ENCODE data around the gene LHFPL2. TPM values are rescaled to one million over a fixed set of nuclear protein-coding genes. Genes with fewer than 3 reads are reported as not detected.
"Not testable (repeated sequence)": the region's sequence is repeated elsewhere in the genome, so short reads cannot be mapped to it uniquely, and the experiment has no call there.

The LHFPL2 gene
- total RNA-seq, 4 donors from 2014 or later: 2.2 to 11.1 (median 6.2) TPM

GRCh38 chr5:78690253-78690972, 41.8 kb upstream of the LHFPL2 start:
- Histone ChIP-seq H3K4me3 (no peak overlapping the region), H3K27me3 (no peaks in the 10 kb centered on the region), H3K4me1 (peaks cover 0 to 13% (median 7%) of the 10 kb centered on the region in 3 donors), H3K27ac (no peak overlapping the region), H3K9me3 (no peaks in the 10 kb centered on the region), H3K36me3 (no peaks in the 10 kb centered on the region)
- no peak for TF ChIP-seq POLR2A (IDR thresholded peaks at IDR 0.05)
- TF ChIP-seq CTCF (IDR thresholded peaks at IDR 0.05): no peak
- no peak for DNase-seq
- intact Hi-C loops (cut with DNase I): no loop called here
- WGBS, 2 donors: 80 to 85% methylated on average over 4 of the region's 4 CpGs

- TF ChIP-seq CTCF (IDR thresholded peaks at IDR 0.05) (no peak), POLR2A (IDR thresholded peaks at IDR 0.05) (no peak)
- no peaks in the 10 kb centered on the region for H3K9me3 ChIP-seq
- H3K4me1 ChIP-seq: peaks cover 0 to 13% (median 7%) of the 10 kb centered on the region in 3 donors
- no peak overlapping the region for H3K27ac ChIP-seq
- H3K36me3 ChIP-seq: no peaks in the 10 kb centered on the region
- intact Hi-C loops (cut with DNase I): no loop called here
- 88 to 99% methylated on average over 3 of the region's 3 CpGs for WGBS, 2 donors
- no peak for DNase-seq
- no peaks in the 10 kb centered on the region for H3K27me3 ChIP-seq
- no peak overlapping the region for H3K4me3 ChIP-seq
Observed at GRCh38 chr5:78689540-78690252, 41.1 kb upstream of the LHFPL2 start.

- H3K4me1 ChIP-seq: peaks cover 0 to 13% (median 7%) of the 10 kb centered on the region in 3 donors
- H3K27me3 ChIP-seq; intact Hi-C loops (cut with DNase I); DNase-seq; H3K36me3 ChIP-seq; H3K27ac ChIP-seq; H3K4me3 ChIP-seq; H3K9me3 ChIP-seq: not testable (repeated sequence)
- 72 to 85% methylated on average over 4 of the region's 4 CpGs for WGBS, 2 donors
Observed at GRCh38 chr5:78687514-78687913, 38.9 kb upstream of the LHFPL2 start.

GRCh38 chr5:78683905-78684304, 35.3 kb upstream of the LHFPL2 start:
- H3K36me3 ChIP-seq; H3K27me3 ChIP-seq; DNase-seq; H3K9me3 ChIP-seq; H3K27ac ChIP-seq; H3K4me1 ChIP-seq; intact Hi-C loops (cut with DNase I); H3K4me3 ChIP-seq: not testable (repeated sequence)
- WGBS, 2 donors: 95% methylated on average over 5 of the region's 5 CpGs

- WGBS, 2 donors: 94 to 96% methylated on average over 5 of the region's 5 CpGs
- no peak for TF ChIP-seq CTCF (IDR thresholded peaks at IDR 0.05)
- no peak for TF ChIP-seq POLR2A (IDR thresholded peaks at IDR 0.05)
- no peak overlapping the region for H3K27ac ChIP-seq
- DNase-seq: no peak
- no peaks in the 10 kb centered on the region for H3K36me3 ChIP-seq
- intact Hi-C loops (cut with DNase I): no loop called here
- peaks cover 0 to 2% (median 0%) of the 10 kb centered on the region in 4 donors for H3K27me3 ChIP-seq
- H3K9me3 ChIP-seq: no peaks in the 10 kb centered on the region
- H3K4me3 ChIP-seq: no peak overlapping the region
- peaks cover 0 to 17% (median 5%) of the 10 kb centered on the region in 3 donors for H3K4me1 ChIP-seq
Observed at GRCh38 chr5:78679905-78680304, 31.3 kb upstream of the LHFPL2 start.

Measured in esophagus squamous epithelium (tissue), 5 donors.